ENCODE data around the gene ANGPTL2.

ANGPTL2 gene

DNA sequence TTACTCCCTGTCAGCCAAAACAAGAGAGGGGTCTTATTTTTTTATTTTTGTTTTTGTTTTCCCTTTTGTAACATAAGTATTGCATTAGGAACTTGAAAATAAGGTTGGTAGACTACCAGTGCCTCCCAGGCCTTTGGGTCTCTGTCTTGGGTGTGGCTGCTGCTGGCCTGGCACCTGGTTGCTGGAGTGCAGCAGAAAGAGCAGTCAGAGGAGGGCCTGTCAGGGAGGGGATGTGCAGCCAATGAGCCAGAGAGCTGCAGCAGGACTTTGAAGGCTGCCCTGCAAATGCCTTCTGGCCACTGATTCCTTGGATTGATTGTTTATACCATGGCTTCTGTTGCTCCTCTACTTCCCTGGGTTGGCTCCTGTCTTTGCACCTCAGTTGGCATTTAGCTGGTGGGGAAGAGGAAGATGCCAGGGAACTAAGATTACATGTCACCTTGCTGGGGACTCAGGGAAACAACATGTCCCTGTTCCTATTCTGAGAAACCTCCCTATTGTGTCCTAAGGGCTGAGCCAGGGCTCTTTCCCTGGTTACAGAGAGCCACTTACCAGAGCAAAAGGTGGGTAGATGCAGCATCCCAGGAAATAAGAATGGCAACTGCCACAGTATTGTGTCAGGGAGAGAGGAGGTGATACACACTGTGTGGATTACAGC, 66.6 kb downstream of the ANGPTL2 start:
- no peak for DNase-seq (ENCODE audit: low read depth in 3 of 3, low spot score in 1 of 3)

DNA sequence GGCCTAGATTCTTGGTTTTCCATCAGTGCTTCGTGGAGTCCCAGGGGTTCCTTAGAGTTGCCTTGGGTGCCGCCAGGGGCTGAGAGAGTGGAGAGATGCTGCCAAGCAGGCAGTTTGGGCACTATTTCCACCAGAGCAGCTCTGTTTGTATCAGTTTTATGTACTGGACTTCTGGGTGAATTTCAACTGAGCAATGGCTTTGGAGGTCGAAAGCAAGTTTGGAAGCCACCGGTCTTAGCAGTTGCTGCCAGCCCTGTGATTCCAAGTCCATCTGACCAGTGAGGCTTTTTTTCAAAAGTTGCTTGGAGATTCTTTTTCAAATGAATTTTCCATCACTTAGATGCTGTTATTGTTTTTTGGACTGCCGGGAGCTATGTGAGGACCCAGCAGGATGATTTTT, 68.5 kb downstream of the ANGPTL2 start:
- no peak for DNase-seq (ENCODE audit: low read depth in 3 of 3, low spot score in 1 of 3)

DNA sequence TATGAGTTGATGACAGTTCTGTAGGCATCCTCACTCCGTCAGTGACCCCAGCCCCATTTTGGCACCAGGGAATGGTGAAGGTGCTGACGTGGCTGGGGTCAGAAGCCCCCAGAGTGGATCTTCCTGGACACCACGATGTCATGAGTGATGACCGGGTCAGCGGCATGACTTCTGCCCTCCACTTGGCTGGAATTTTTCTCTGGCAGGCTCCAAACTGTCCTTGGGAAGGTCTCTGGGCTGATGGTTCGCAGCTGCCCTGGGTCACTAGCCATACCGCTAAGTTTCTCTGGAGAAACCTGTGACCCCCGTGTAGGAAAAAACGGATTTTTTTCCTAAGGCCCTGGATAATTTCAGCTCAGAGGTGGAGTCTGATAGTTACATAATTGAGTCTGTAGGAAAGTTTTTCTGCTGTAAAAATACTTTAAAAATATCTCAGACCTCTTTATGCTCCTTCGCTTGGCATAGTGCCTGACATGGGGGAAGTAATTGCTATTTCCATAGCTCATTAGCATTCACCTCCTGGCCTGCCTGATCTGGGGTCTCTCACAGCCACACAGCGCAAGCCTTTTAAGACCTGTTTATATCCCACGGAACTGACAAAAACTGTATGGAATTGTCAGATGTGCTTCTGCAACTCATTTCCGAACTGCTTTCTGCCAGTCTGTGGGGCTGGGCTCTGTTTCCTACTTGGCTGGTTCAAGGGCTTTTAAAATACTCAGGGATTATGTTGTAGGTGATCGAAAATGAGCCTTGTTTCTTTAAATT, 69.2 kb downstream of the ANGPTL2 start:
- no peak for DNase-seq (ENCODE audit: low read depth in 3 of 3, low spot score in 1 of 3)

DNA sequence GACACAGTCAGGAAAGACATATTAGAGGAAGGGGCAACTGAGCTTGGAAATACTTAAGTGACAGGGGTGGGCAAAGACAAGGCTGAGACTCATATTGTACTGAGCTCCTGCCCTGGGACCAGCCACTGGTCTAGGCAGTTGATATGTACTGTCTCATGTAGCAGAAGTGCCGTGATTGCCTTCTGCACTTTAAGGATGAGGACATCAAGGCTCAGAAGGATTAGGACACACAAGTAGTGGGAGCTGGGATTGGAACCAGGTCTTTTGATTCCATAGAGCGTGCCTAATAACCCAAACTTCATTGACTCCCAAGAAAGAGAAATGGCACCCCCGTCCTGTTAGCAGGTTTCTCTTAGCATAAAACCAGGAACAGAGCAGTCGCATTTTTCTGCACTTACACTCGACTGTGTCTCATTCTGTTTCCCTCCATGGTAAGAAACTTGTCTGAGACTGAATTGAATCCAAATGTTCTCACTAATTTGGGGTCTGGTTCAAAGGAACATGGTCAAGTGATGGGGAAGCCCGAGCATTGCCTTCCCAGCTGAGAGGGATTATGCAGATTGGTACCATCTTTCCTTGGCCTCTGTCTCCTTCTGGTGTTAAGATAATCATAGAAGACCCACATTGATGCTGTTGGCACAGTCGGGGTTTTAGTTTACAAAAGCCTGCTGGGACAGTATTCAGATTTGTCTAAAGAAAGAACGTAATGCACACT, 70.4 kb downstream of the ANGPTL2 start:
- DNase-seq (ENCODE audit: low read depth in 3 of 3, low spot score in 1 of 3): no peak

DNA sequence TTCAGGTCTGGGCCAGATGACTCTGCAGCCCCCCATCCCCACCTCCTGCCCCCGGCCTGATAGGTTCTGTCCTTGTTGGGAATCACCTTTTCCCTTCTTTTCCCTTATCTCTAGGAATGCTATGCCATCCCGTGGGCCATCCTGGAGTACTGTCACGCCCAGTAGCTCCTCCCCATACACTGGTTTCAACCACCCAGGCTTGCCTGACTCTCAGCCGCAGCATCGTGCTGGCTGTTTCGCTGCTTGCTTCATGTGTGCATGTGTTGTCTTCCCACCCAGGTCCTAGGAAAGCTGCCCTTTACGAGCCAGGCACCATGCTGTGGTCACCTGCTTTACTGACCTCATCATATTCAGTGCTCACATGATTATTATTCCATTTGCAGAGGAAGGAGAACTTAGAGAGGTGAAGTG, 71.8 kb downstream of the ANGPTL2 start:
- no peak for DNase-seq (ENCODE audit: low read depth in 3 of 3, low spot score in 1 of 3)

DNA sequence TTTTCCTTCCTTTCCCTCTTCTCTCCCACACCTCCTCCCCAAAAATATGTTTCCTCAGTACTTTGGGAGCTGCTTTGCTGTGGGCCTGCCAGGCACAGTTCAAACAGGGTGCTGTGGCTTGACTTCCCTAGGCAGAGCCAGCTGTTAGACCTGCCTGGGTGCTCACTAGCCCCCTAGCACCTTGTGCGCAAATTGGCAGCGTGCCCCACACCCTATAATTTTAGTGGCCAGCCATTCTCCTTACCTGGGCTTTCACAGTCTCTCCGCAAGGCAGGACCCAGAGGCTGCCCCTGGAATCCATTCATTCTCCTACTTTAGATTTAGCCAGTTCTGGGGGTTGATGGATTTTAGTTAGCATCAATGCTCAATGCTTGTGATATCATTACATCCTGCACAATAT, 72.3 kb downstream of the ANGPTL2 start:
- no peak for DNase-seq (ENCODE audit: low read depth in 3 of 3, low spot score in 1 of 3)

DNA sequence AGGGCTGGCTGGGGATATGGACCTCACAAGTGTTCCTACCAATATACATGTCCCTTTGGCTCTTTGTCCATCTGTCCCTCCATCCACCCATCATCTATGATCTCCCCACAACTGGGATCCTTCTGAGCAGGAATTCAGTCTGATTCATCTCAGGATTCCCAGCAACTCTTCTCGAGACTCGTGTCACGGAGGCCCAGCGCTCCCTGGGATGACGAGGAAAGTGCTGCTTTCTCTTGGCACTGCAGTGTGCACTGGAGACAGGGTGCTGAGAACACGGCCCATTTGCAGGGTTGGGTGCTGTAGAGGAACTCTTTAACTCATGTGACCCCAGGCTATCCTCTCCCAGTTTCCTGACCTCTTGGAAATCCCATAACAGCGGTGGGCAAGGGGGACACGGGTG, 72.9 kb downstream of the ANGPTL2 start:
- no peak for DNase-seq (ENCODE audit: low read depth in 3 of 3, low spot score in 1 of 3)

DNA sequence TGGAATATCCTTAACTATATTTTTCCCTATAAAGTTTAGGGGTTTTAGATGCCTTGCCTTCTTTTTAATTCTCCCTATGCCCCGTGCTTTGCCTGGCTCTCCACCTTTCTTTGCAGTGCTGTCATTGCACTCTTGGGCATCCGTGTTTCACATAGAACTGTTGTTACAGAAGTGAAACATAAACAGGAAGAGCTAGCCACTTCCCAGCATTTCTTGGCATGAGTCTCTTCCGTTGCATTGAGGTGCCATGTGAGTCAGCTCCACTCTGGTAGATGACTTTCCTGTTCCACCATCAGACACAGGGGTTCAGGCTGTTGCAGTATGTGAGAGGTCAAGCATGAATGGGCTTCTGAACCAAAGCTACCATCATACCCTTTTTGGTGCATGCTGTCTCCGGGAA, 73.4 kb downstream of the ANGPTL2 start:
- peak in 1 of 3 donors; percentile 0 for DNase-seq (ENCODE audit: low read depth in 3 of 3, low spot score in 1 of 3)

DNA sequence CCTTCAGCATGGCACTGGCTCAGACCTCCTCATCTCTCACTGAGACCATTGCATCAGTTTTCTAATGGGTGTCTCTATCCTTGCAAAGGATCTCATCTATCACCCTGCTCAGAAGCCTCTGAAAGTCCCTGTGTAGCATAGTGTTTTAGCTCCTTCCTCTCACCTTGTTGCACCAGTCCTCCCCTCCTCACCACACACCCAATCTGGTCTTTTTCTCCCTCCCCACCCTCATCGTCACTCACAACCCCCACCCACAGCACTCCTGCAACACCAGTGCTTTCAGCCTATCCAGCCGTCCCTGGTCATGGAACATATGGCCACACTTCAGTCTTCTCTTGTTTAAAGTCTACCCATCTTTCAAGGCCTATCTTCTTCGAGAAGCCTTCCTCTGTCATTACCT, 74.5 kb downstream of the ANGPTL2 start:
- DNase-seq (ENCODE audit: low read depth in 3 of 3, low spot score in 1 of 3): no peak

DNA sequence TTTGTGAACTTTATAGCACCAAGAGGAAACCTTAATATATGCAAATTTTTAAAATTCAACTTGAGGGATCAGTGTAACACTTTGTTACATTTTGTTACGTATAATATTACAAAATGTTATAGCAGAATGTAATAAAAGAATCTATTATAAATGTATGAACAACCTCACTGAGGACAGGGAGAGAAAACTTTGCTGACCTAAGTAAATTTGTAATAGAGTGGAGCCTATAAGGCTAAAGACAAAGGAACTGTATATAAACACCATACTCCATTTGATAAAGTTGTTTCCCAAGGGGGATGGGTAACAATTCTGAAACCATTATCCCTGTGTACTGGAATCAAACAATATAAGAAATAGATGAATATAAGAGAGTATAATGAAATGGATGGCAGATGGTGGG, 77.3 kb downstream of the ANGPTL2 start:
- DNase-seq (ENCODE audit: low read depth in 3 of 3, low spot score in 1 of 3): no peak

DNA sequence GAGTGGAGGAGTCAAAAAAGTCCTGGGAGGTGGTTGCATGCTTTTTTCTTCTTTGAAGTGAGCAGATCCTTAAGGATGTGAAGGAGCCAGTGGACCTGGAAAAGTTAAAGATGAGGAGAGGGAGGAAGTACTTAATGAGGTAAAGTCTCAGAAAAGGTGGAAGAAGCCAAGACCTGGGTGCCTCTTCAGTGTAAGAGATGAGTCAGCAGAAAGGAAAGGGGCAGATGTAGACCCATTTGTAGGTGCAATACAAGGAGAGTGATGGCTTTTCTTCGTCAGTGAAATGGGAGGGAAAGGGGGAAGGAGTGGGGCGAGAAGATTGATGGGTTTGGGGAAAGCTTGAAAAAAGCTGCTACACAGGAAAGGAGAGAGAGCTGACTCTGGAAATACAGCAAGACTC, 82.9 kb downstream of the ANGPTL2 start:
- DNase-seq (ENCODE audit: low read depth in 3 of 3, low spot score in 1 of 3): no peak

DNA sequence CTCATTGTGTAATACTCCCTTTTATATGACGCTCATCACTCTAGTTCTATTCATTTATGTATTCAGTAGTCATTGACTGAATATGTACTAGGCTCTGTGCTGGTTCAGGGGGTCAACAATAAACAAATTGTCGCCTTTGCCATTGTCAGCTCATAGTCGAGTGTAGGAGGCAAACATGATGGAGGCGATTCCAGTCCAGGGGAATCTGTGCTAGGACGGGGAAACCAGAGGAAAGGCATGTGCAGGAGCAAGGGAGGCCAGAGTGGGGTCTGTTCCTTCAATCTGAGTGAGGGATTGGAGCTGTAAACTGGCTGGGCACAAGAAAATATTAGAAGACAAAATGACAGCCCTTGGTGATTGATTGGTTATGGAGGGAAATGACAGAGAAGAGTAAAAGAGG, 83.9 kb downstream of the ANGPTL2 start:
- DNase-seq (ENCODE audit: low read depth in 3 of 3, low spot score in 1 of 3): no peak
